Fibroblast of gingiva (primary cell): ENCODE results near the gene TRIM7.
A peak's percentile ranks its signal among the peaks of the same experiment; 100 is the strongest.
"Not testable (repeated sequence)": the region's sequence is repeated elsewhere in the genome, so short reads cannot be mapped to it uniquely, and the experiment has no call there.

Source experiments
- DNase-seq: peaks from one replicate; pipeline ENCODE4 v3.0.0-alpha.2; 2011; ENCODE audit warnings: low read depth

Gene TRIM7

GRCh38 chr5:181193656-181194055 is 11.3 kb downstream of the TRIM7 start:
- DNase-seq = no peak

GRCh38 chr5:181192337-181193046 is 12.5 kb downstream of the TRIM7 start:
- peak; percentile 62 for DNase-seq

- peak; percentile 96 for DNase-seq
Measured at GRCh38 chr5:181191526-181192336, 13.3 kb downstream of the TRIM7 start.

- peak; percentile 50 for DNase-seq
Measured at GRCh38 chr5:181190711-181191525, 14.1 kb downstream of the TRIM7 start.

DNA sequence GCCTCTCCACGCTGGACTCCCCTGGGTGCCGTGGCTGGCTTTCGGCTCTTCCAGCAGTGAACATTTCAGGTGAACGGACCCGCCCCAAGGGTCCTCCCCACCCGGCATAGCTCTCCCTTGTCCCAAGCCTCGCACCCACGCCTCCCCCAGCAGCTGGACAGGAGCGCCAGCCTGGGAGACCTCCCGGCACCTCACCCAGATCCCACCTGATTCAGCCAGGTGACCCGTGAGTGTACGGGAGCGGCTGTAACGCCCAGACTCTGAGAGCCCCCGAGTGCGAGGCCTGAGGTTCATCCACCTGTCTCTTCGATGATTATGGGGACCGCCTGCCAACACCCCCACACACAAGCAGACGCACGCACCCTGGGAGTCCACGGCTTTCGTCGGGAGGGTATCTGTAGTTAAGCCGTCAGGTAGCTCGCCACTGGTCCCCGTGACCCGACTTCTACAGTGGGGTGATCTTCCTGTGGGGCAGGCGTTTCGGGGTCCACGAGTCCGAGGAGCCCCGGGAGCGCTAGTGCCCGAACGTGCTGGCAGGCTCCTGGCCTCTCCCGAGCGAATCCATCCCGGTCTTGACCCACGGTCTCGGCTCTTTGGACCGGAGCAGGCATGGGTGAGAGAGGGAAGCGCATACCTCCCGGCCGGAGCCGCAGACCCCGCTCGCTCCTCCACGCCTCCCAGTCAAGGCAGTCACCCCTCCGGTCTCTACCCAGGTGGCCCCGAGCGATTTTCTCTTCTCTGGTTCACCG is 14.9 kb downstream of the TRIM7 start:
- no peak for DNase-seq

DNA sequence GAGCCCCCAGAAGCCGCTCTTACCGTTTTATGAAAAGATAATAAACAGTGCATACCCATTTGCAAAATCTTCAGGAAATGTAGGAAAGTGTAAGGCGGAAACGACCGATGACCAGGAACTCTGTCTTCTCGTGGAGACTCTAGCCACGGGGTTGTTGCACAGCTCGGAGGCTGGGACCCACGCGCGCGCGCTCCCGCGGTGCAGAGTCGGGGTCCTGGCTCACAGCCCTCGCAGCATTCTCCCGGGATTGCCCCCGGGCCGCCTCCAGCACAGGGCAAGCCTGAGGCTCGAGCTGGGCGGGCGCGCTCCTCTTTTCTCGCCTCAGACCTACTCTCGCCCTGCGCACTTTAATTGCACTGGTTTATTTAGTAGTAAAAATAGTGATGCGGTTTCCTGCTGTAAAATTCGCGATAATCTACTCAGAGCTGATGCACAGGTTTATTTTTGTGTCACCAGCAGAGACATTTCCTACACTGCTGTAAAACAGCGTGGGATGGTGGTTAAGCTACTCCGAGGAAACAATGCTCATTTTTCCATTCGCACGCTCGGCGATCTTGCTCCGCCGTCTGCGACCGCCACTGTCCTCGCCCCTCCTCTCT is 15.5 kb downstream of the TRIM7 start:
- peak; percentile 23 for DNase-seq

GRCh38 chr5:181188700-181189362 is 16.2 kb downstream of the TRIM7 start:
- peak; percentile 69 for DNase-seq

- DNase-seq = peak; percentile 86
Measured at GRCh38 chr5:181187500-181188213, 17.3 kb downstream of the TRIM7 start.

GRCh38 chr5:181186986-181187499 is 18.0 kb downstream of the TRIM7 start:
- DNase-seq = no peak

DNA sequence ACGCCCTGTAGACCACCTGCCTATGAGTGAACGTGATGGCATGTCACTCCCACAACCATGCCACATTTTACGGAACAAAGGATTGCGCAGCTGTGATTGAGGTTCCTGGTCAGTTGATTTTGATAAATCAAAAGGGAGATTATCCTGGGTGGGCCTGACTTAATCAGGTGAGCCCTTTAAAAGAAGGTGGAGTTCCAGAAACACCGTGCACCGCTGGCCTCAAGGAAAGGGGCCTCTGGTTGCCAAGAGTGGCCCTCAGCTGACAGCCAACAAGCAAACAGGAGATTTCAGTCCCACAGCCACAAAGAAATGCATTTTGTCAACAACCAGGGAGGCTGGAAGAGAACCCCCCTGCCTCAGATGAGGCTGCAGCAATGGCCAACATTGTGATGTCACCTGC is 19.0 kb downstream of the TRIM7 start:
- no peak for DNase-seq

DNA sequence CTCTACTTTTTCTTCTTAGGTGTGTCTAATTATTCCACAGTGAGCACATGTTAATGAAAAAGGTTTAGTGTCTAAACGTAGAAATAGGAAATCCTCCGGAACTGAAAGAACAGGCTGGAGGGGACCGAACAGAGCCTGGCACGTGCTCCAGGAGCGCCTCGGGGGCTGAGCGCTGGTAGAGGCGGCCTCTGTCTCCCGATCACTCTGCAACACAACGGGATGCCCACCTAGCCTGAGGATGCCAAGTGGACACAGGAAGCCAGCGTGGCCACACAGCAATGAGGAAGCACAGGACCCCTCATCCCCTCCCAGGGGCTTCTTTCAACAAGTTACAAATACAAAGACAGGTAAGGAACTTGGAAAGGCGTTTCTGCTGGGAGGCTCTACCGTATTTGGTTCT is 19.4 kb downstream of the TRIM7 start:
- DNase-seq = no peak

DNA sequence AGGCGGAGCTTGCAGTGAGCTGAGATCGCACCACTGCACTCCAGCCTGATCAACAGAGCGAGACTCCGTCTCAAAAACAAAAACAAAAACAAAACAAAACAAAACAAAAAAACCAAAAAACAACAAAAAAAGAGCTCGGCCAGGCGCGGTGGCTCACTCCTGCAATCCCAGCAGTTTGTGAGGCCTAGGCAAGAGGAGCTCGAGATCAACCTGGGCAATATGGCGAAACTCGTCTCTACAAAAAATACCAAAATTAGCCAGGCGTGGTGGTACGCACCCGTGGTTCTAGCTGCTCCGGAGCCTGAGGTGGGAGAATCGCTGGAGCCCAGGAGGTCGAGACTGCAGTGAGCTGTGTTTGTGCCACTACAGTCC is 20.2 kb downstream of the TRIM7 start:
- DNase-seq = no peak

- no peak for DNase-seq
Measured at GRCh38 chr5:181182651-181183050, 22.3 kb downstream of the TRIM7 start.

DNA sequence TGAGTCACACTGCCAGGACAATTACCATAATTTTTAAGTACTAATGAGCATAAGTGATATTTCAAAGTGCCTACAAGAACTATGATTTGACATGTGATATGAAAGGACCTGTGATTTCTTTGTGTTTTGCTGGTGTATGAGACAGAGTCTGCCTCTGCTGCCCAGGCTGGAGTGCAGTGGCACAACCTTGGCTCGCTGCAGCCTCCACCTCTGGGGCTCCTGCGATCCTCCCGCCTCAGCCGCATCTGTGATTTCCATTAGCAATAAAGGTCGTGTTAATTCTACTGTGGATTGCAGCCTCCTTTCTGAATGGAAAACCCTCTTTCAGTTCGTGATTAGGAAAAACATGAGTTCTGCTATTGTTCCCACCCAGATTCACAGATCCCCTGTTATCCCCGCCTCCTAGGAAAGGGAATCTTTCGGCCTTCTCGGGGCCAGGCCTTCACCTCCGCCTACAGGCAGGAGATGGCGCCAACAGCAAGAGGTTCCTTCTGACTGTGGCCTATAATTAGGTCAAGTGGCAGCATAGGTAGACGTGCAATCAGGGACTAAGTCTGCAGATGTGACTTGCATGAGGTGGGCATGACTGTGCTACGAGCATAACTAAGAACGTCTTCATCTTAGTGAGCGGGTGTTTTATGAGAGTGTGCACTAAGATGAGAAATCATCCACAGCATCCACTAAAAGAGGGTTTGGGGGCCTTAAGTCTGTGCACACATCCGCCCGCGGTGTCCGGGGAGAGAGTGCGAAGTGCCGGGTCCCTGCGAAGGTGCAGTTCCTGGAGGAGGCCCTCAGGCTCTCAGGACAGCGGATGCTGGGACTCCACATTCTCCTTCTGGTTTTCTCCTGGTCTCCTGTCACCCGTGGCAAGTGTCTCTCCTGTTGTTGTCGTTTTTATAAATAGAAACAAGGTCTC is 23.1 kb downstream of the TRIM7 start:
- DNase-seq = peak; percentile 68

DNA sequence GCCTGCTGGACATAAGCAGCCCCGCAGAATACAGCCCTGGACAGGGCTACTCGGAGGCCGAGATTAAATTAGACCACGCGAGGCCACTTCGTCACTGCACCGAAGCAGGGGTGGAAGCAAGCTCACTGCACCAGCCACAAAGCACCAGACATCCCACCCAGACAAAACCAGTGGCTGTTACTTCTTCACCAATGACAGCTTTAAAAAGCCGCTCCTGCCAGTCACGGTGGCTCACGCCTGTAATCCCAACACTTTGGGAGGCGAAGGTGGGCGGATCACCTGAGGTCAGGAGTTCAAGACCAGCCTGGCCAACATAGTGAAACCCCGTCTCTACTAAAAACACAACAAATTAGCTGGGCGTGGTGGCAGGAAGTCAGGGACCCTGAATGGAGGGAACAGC is 27.4 kb downstream of the TRIM7 start:
- DNase-seq = not testable (repeated sequence)

- no peak for DNase-seq
Measured at GRCh38 chr5:181176254-181176952, 28.6 kb downstream of the TRIM7 start.

DNA sequence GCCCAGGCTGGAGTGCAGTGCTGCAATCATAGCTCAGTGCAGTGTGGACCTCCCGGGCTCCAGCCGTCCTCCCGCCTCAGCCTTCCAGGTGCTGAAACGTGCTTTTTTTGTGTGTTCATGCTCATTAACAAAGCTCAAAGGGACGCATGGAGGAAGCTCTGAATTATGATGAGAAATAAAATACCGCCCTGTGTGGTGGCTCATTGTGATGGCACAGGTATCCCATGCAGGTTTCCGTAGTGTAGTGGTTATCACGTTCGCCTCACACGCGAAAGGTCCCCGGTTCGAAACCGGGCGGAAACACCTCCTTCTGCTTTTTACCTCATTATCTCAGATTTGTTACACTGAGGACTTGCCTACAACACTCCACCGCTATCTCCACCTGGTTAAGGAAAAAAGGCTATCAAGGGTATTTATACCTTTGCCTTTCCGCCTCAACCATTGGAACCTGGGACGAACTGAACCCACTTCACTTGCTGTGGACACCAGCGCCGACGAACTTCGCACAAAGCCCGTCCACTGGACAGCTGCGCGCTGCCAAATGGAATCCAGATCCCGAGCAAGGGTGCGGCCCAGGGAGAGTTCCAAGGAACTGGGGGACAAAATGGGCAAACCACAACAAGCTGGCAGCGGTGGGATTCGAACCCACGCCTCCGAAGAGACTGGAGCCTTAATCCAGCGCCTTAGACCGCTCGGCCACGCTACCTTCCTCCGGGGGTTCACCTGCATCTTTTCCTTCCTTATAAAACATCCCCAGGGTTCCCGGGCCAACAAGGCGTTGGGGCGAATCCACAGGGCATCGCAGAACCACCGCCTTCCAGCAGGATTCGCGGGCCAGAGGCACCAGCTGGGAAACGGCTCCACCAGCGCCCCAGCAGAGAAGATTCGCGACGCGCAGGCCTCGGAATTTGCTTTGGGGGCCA is 31.3 kb downstream of the TRIM7 start:
- peak; percentile 65 for DNase-seq
